ENCODE results near the gene DSP.

GRCh38 chr6:7559651-7560385, 18.3 kb downstream of the DSP start:
- TF ChIP-seq CTCF (IDR thresholded peaks at IDR 0.05; ENCODE audit: poor library complexity) = no peak
- no peak for TF ChIP-seq EZH2 (IDR thresholded peaks at IDR 0.05; ENCODE audit: borderline replicate concordance)

Data from hepatocyte (in vitro differentiated cells).